ENCODE data around the gene TUBA3C. TPM values are rescaled to one million over a fixed set of nuclear protein-coding genes. Genes with fewer than 3 reads are reported as not detected.
"Not testable (repeated sequence)": the region's sequence is repeated elsewhere in the genome, so short reads cannot be mapped to it uniquely, and the experiment has no call there.

The TUBA3C gene
- total RNA-seq, 8 experiments from 2014 or later = 0.13 to 0.28 TPM; not detected in 6

- in situ Hi-C loops (cut with MboI; ENCODE audit: low pct_unique_long_range_greater_than_20kb in 2 of 9, low sequenced_read_pairs in 9 of 9, unreplicated experiment in 9 of 9) = no loop called here
- Histone ChIP-seq H3K27ac (no peak overlapping the region), H3K4me1 (replicated peaks in 1 of 2) (no peaks in the 10 kb centered on the region), H3K4me3 (no peak overlapping the region)
- no peak for ATAC-seq (replicated peaks in 6 of 8)
- WGBS, 10 experiments = 0 to 65% (median 33%) methylated on average over 1 to 5 of the region's 15 CpGs; no CpG with 5 or more reads in 1 of the 10 experiments
These were observed 2.6 kb downstream of the TUBA3C start for GRCh38 chr13:19178901-19179593.

- ATAC-seq (replicated peaks in 6 of 8); H3K4me3 ChIP-seq; H3K27ac ChIP-seq; H3K4me1 ChIP-seq (replicated peaks in 1 of 2); in situ Hi-C loops (cut with MboI; ENCODE audit: low pct_unique_long_range_greater_than_20kb in 2 of 9, low sequenced_read_pairs in 9 of 9, unreplicated experiment in 9 of 9): not testable (repeated sequence)
- 8 to 100% (median 37%) methylated on average over 1 to 6 of the region's 36 CpGs; no CpG with 5 or more reads in 4 of the 10 experiments for WGBS, 10 experiments
These were observed 4.4 kb downstream of the TUBA3C start for GRCh38 chr13:19176981-19177776.

- in situ Hi-C loops (cut with MboI; ENCODE audit: low pct_unique_long_range_greater_than_20kb in 2 of 9, low sequenced_read_pairs in 9 of 9, unreplicated experiment in 9 of 9) = no loop called here
- 0 to 38% methylated on average over 1 to 4 of the region's 16 CpGs; no CpG with 5 or more reads in 8 of the 10 experiments for WGBS, 10 experiments
- no peak overlapping the region for H3K27ac ChIP-seq
- H3K4me3 ChIP-seq = no peak overlapping the region
- no peaks in the 10 kb centered on the region for H3K4me1 ChIP-seq (replicated peaks in 1 of 2)
- ATAC-seq (replicated peaks in 6 of 8) = no peak
These were observed 7.9 kb downstream of the TUBA3C start for GRCh38 chr13:19173752-19174151.

GRCh38 chr13:19172647-19173030 is 9.0 kb downstream of the TUBA3C start:
- no peak overlapping the region for H3K4me3 ChIP-seq
- no peak for ATAC-seq (replicated peaks in 6 of 8)
- WGBS, 10 experiments = 0 to 25% (median 11%) methylated on average over 1 to 4 of the region's 6 CpGs; no CpG with 5 or more reads in 2 of the 10 experiments
- in situ Hi-C loops (cut with MboI; ENCODE audit: low pct_unique_long_range_greater_than_20kb in 2 of 9, low sequenced_read_pairs in 9 of 9, unreplicated experiment in 9 of 9) = no loop called here
- no peak overlapping the region for H3K27ac ChIP-seq
- no peaks in the 10 kb centered on the region for H3K4me1 ChIP-seq (replicated peaks in 1 of 2)

GRCh38 chr13:19172007-19172646 is 9.5 kb downstream of the TUBA3C start:
- 0 to 30% (median 14%) methylated on average over 1 to 6 of the region's 9 CpGs; no CpG with 5 or more reads in 5 of the 10 experiments for WGBS, 10 experiments
- in situ Hi-C loops (cut with MboI; ENCODE audit: low pct_unique_long_range_greater_than_20kb in 2 of 9, low sequenced_read_pairs in 9 of 9, unreplicated experiment in 9 of 9) = no loop called here
- no peak overlapping the region for H3K4me3 ChIP-seq
- no peaks in the 10 kb centered on the region for H3K4me1 ChIP-seq (replicated peaks in 1 of 2)
- no peak overlapping the region for H3K27ac ChIP-seq
- ATAC-seq (replicated peaks in 6 of 8) = no peak

GRCh38 chr13:19171563-19171962 is 10.1 kb downstream of the TUBA3C start:
- no peak for ATAC-seq (replicated peaks in 6 of 8)

GRCh38 chr13:19169991-19170390 is 11.6 kb downstream of the TUBA3C start:
- Histone ChIP-seq H3K4me3 (no peak overlapping the region), H3K27ac (no peak overlapping the region), H3K4me1 (replicated peaks in 1 of 2) (no peaks in the 10 kb centered on the region)
- no peak for ATAC-seq (replicated peaks in 6 of 8)
- in situ Hi-C loops (cut with MboI; ENCODE audit: low pct_unique_long_range_greater_than_20kb in 2 of 9, low sequenced_read_pairs in 9 of 9, unreplicated experiment in 9 of 9) = no loop called here
- WGBS, 10 experiments = 4 to 6% methylated on average over 3 of the region's 4 CpGs; no CpG with 5 or more reads in 8 of the 10 experiments

More at GRCh38 chr13:19171563-19171962, 10.1 kb downstream of the TUBA3C start:
- Histone ChIP-seq H3K4me3 (no peak overlapping the region), H3K27ac (no peak overlapping the region), H3K4me1 (replicated peaks in 1 of 2) (no peaks in the 10 kb centered on the region)
- in situ Hi-C loops (cut with MboI; ENCODE audit: low pct_unique_long_range_greater_than_20kb in 2 of 9, low sequenced_read_pairs in 9 of 9, unreplicated experiment in 9 of 9) = no loop called here
- 29 to 72% (median 58%) methylated on average over 1 to 6 of the region's 7 CpGs; no CpG with 5 or more reads in 1 of the 10 experiments for WGBS, 10 experiments

- ATAC-seq (replicated peaks in 6 of 8) = no peak
- Histone ChIP-seq H3K27ac (no peak overlapping the region), H3K4me1 (replicated peaks in 1 of 2) (no peaks in the 10 kb centered on the region), H3K4me3 (no peak overlapping the region)
- in situ Hi-C loops (cut with MboI; ENCODE audit: low pct_unique_long_range_greater_than_20kb in 2 of 9, low sequenced_read_pairs in 9 of 9, unreplicated experiment in 9 of 9) = no loop called here
- WGBS, 10 experiments = 40 to 71% (median 53%) methylated on average over 1 to 2 of the region's 3 CpGs; no CpG with 5 or more reads in 6 of the 10 experiments
These were observed 12.1 kb downstream of the TUBA3C start for GRCh38 chr13:19169496-19169895.

GRCh38 chr13:19161308-19161707 is 20.3 kb downstream of the TUBA3C start:
- H3K4me3 ChIP-seq = no peak overlapping the region
- H3K27ac ChIP-seq = no peak overlapping the region
- H3K4me1 ChIP-seq (replicated peaks in 1 of 2) = no peaks in the 10 kb centered on the region
- in situ Hi-C loops (cut with MboI; ENCODE audit: low pct_unique_long_range_greater_than_20kb in 2 of 9, low sequenced_read_pairs in 9 of 9, unreplicated experiment in 9 of 9) = no loop called here
- ATAC-seq (replicated peaks in 6 of 8) = no peak
- WGBS, 10 experiments = 0 to 40% (median 17%) methylated on average over 1 to 3 of the region's 5 CpGs; no CpG with 5 or more reads in 4 of the 10 experiments

- Histone ChIP-seq H3K27ac (no peak overlapping the region), H3K4me1 (replicated peaks in 1 of 2) (no peaks in the 10 kb centered on the region), H3K4me3 (no peak overlapping the region)
- ATAC-seq (replicated peaks in 6 of 8) = no peak
- WGBS, 10 experiments = 20 to 40% methylated on average over 1 to 3 of the region's 9 CpGs; no CpG with 5 or more reads in 8 of the 10 experiments
- in situ Hi-C loops (cut with MboI; ENCODE audit: low pct_unique_long_range_greater_than_20kb in 2 of 9, low sequenced_read_pairs in 9 of 9, unreplicated experiment in 9 of 9) = no loop called here
These were observed 21.7 kb downstream of the TUBA3C start for GRCh38 chr13:19159761-19160420.

- WGBS, 10 experiments = 0% methylated on average over 1 of the region's 2 CpGs; no CpG with 5 or more reads in 9 of the 10 experiments
These were observed 22.4 kb downstream of the TUBA3C start for GRCh38 chr13:19159181-19159580.

GRCh38 chr13:19158526-19159174 is 23.0 kb downstream of the TUBA3C start:
- Histone ChIP-seq H3K4me3 (no peak overlapping the region), H3K27ac (no peak overlapping the region), H3K4me1 (replicated peaks in 1 of 2) (no peaks in the 10 kb centered on the region)
- WGBS, 10 experiments = 8 to 51% (median 18%) methylated on average over 1 to 5 of the region's 9 CpGs; no CpG with 5 or more reads in 4 of the 10 experiments
- peak in 1 of 8 experiments; percentile 55 for ATAC-seq (replicated peaks in 6 of 8)
- in situ Hi-C loops (cut with MboI; ENCODE audit: low pct_unique_long_range_greater_than_20kb in 2 of 9, low sequenced_read_pairs in 9 of 9, unreplicated experiment in 9 of 9) = no loop called here

More at GRCh38 chr13:19159181-19159580, 22.4 kb downstream of the TUBA3C start:
- no peak for ATAC-seq (replicated peaks in 6 of 8)
- no peaks in the 10 kb centered on the region for H3K4me1 ChIP-seq (replicated peaks in 1 of 2)
- no peak overlapping the region for H3K27ac ChIP-seq
- H3K4me3 ChIP-seq = no peak overlapping the region
- in situ Hi-C loops (cut with MboI; ENCODE audit: low pct_unique_long_range_greater_than_20kb in 2 of 9, low sequenced_read_pairs in 9 of 9, unreplicated experiment in 9 of 9) = no loop called here

Measured in motor neuron (in vitro differentiated cells).